Activated CD8-positive, alpha-beta memory T cell treated with anti-CD3 and anti-CD28 coated beads, Interleukin-2, amount 50 U/mL, for 1 hour (primary cell): ENCODE data around the gene LHFPL3.
"Not testable (repeated sequence)": the region's sequence is repeated elsewhere in the genome, so short reads cannot be mapped to it uniquely, and the experiment has no call there.

Experiments
- DNase-seq: peaks from one replicate; pipeline ENCODE4 v3.0.0-alpha.2; 2020; ENCODE audit errors: extremely low read depth

LHFPL3 gene

GRCh38 chr7:104482362-104483037, 154.1 kb downstream of the LHFPL3 start:
- no peak for DNase-seq

- DNase-seq: no peak
Measured at GRCh38 chr7:104486931-104487330, 158.5 kb downstream of the LHFPL3 start.

DNA sequence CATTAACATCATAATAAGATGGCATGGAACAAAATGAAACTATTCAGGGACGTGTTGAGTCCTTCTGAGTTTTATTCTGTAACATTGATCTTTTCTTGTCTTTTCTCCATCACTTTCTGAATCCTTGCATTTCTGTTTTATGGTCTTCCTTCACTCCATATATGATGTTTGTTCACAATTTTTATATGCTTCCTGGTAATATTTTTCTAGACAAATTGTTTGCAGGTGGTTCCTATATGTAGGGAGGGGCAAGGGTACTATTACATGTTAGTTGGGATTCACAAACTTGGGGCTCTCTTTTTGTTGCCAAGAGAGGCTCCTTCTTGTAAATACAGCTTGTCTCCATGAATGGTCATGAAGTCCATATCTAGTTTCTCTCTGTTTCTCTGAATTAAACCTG, 159.2 kb downstream of the LHFPL3 start:
- DNase-seq: no peak

- no peak for DNase-seq
Measured at GRCh38 chr7:104497379-104497967, 169.1 kb downstream of the LHFPL3 start.

- DNase-seq: no peak
Measured at GRCh38 chr7:104499975-104500374, 171.6 kb downstream of the LHFPL3 start.

- DNase-seq: no peak
Measured at GRCh38 chr7:104509874-104510273, 181.5 kb downstream of the LHFPL3 start.

DNA sequence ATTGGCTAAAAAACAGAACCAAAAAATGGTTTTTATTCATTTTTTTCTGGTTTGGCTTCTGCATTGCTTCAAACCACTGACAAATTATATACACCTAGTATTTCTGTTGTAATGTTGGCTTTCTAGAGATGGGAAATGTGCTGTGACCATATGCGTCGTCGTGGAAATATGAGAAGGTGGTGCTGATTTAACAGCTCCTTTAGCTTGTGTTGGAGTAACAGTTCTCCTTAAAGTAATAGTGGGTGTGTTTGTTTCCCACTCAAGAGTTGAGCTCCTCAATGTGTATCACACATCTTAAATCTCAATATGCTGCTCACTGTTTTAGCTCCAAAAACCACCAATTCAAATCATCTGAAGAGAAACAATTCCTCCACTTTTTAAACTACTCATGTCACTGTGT, 196.4 kb downstream of the LHFPL3 start:
- DNase-seq: no peak

DNA sequence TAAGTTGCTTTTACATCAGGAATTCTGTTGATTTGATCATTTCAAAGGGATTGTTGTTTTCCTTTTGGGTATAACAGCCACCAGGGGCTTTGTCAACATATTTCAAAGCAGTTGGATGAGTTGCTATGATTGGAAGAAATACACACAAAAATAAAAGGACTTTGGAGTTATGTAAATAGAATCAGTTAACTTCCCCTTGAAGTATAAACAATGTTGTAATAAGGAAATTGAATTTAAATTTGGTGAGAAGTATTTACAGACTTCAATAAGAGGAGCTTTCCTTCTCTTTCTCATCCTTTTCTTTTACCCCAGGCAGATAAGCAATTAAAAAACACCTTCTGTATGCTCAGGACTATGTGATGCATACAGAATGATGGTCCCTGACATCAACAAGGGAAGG, 199.7 kb downstream of the LHFPL3 start:
- no peak for DNase-seq

- no peak for DNase-seq
Measured at GRCh38 chr7:104529567-104529966, 201.2 kb downstream of the LHFPL3 start.

- DNase-seq: no peak
Measured at GRCh38 chr7:104530251-104530650, 201.8 kb downstream of the LHFPL3 start.

DNA sequence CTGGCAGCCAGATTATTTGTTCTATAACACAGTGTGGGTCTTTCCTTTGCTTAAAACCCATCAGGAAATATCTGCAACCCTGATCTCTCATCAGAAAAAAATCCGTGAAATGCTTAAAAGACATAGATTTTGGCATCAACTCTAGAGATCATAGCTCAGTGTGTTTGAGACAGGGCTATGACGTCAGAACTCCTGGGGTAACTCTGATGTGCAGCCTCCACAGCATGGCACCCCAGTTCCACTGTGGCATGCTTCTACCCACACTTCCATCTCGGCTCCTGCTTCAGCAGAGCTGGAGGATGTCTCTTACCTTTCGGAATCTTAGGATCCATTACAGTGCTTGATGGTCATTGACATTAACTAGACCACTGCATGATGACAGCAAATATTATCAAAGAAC, 205.7 kb downstream of the LHFPL3 start:
- no peak for DNase-seq

DNA sequence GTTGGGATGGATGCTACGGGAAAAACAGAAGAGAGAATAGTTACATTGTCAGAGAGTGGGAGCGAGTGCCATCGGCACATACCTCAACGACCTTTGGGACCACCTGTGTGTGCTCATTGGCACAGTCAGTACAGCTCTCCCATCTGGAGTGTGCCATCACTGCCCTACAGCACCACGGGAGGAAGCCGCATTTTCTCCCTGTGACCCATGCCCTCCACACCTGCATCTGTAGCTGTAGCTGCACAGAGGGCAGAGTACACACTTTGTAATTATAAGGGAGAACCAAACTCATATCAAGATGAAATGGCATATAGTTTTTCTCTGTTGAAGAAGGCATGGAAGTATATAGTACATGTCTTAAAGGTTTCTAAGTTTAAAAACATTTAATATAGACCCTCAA, 207.4 kb downstream of the LHFPL3 start:
- no peak for DNase-seq

- no peak for DNase-seq
Measured at GRCh38 chr7:104536956-104537355, 208.6 kb downstream of the LHFPL3 start.

GRCh38 chr7:104538152-104538551, 209.7 kb downstream of the LHFPL3 start:
- no peak for DNase-seq

- no peak for DNase-seq
Measured at GRCh38 chr7:104541897-104542296, 213.5 kb downstream of the LHFPL3 start.

GRCh38 chr7:104548861-104549260, 220.5 kb downstream of the LHFPL3 start:
- no peak for DNase-seq

DNA sequence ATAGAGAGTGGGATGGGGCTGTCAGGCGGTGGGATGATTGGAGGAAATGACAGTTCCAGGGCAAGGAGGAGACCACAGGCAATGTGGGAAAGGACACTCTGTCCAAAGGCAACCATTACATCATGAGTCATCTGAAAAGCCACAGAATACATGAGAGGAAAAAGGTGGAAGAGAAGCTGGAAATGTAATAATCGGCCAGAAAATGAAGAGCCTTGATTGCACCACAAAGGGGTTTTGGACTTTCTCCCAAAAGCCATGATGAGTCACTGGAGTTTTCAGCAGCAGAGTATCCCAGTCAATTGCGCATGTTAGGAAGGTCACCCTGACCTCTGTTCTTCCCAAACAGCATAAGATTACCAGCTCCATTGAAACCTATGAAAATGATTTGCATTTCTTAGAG, 222.0 kb downstream of the LHFPL3 start:
- no peak for DNase-seq

DNA sequence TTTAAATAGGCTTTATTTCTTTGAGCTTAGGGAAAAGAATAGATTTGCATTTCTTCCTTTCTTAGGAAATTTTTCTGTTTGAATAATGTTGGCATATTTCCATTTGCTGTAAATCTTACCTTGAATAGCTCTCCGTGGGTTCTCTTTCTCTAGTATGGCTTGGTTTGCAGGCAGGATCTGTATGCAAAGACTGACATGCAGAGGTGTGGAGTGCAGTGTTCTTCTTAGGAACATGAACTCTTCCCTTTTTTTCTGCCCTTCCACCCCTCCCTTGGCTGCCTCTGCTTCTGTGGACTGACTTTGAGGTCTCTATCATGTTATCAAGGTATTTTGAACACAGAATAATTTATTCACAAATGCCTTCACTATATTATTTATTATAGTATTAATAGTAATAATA, 222.8 kb downstream of the LHFPL3 start:
- DNase-seq: no peak

- no peak for DNase-seq
Measured at GRCh38 chr7:104552102-104552501, 223.7 kb downstream of the LHFPL3 start.

DNA sequence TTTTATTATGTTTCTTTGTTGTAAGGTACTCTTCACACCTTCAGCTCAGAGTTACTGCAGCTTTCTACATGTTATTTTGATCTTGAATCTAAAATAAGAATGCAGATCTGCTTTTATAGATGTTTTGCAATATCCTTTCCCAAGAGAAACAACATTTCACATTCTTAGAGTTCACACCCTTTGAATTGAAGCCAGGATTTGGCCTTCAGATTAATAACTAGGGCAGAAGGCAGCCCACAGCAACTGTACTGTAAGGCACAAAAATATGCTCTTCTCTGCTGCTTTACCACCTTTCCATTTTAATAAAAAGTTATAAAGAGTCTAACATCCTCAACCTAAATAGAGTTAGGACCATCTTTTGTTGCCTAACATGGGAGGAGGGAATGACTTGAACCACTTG, 224.7 kb downstream of the LHFPL3 start:
- DNase-seq: no peak

DNA sequence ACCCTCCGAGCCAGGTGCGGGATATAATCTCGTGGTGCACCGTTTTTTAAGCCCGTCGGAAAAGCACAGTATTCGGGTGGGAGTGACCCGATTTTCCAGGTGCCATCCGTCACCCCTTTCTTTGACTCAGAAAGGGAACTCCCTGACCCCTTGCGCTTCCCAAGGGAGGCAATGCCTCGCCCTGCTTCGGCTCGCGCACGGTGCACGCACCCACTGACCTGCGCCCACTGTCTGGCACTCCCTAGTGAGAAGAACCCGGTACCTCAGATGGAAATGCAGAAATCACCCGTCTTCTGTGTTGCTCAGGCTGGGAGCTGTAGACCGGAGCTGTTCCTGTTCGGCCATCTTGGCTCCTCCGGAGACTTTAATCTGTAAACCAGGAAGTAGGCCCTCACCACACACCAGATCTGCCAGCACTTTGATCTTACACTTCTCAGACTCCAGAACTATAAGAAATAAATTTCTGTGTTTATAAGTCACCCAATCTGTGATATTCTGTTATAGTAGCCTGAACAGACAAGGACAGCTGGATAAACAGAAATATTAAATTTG, 235.0 kb downstream of the LHFPL3 start:
- DNase-seq: not testable (repeated sequence)

DNA sequence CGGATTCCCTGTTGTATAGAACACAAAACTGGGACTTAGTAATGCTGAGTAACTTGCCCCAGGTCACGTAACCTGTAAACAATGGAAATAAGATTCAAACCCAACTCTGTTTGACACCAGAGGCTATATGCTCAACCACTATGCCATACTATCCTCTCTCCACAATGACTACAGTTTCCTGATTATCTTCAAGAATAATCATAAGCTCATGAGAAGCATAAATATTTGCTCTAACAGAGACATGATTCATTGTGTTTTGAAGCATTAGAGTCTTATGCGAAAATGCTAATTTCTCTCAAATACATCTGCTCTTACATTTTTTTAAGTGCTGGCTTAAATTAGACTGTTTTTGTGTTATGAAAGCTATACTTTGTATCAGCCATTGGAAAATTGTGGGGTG, 241.3 kb downstream of the LHFPL3 start:
- DNase-seq: no peak

- no peak for DNase-seq
Measured at GRCh38 chr7:104572554-104572953, 244.2 kb downstream of the LHFPL3 start.

DNA sequence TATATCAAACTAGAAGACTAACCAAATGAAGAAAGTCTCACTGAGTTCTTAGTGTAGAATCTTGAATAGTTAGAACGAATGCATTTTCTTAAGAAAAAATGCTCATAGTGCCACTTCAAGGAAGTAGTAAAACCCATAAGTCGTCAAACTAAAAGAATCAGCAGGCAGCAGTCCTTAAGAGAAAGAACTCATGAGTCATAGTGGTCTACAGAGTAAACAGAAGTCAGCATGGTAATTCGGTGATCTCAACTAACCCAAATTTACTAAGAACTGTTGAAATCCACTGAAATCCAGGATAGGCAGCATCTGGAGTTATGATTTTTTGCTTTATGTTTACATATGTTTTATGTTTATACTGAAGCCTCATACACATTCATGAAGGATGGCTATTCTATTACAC, 256.2 kb downstream of the LHFPL3 start:
- no peak for DNase-seq
